GM12801 (cell line): Measurements from ENCODE around the gene ZGPAT.

Experiments
- TF ChIP-seq, protein P1 (sequence below): IDR thresholded peaks from one replicate; pipeline ENCODE4 v1.5.1; 2011; ENCODE audit warnings: control low read depth; ENCODE audit not compliant: insufficient read length; ENCODE audit errors: extremely low read depth

Gene ZGPAT

DNA sequence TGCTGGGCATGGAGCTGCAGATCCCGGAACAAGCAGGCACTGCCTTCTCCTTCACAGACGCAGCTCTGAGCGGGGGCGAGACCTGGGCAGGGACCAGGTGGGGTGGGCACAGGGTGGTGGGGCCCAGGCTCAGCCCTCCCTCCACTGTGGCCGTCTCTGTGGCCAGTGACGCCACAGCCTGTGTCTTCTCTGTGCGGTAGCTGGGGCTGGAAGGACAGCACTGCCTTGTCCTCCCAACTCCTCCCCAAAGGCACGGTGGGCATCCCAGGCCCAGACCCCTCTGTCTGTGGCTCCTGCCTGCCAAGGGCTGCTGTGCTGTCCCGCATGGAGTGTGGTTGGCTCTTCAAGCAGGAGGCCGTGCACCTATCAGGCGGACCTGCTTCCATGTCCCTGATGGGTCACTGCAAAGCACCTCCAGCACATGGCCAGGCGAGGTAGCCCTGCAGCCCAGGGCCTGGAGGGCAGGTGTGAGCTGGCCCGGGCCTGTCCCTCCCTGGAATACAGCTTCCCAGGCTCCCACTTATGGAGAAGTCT, 26.2 kb upstream of the ZGPAT start:
- TF ChIP-seq, protein P1, sequence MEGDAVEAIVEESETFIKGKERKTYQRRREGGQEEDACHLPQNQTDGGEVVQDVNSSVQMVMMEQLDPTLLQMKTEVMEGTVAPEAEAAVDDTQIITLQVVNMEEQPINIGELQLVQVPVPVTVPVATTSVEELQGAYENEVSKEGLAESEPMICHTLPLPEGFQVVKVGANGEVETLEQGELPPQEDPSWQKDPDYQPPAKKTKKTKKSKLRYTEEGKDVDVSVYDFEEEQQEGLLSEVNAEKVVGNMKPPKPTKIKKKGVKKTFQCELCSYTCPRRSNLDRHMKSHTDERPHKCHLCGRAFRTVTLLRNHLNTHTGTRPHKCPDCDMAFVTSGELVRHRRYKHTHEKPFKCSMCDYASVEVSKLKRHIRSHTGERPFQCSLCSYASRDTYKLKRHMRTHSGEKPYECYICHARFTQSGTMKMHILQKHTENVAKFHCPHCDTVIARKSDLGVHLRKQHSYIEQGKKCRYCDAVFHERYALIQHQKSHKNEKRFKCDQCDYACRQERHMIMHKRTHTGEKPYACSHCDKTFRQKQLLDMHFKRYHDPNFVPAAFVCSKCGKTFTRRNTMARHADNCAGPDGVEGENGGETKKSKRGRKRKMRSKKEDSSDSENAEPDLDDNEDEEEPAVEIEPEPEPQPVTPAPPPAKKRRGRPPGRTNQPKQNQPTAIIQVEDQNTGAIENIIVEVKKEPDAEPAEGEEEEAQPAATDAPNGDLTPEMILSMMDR = no peak

DNA sequence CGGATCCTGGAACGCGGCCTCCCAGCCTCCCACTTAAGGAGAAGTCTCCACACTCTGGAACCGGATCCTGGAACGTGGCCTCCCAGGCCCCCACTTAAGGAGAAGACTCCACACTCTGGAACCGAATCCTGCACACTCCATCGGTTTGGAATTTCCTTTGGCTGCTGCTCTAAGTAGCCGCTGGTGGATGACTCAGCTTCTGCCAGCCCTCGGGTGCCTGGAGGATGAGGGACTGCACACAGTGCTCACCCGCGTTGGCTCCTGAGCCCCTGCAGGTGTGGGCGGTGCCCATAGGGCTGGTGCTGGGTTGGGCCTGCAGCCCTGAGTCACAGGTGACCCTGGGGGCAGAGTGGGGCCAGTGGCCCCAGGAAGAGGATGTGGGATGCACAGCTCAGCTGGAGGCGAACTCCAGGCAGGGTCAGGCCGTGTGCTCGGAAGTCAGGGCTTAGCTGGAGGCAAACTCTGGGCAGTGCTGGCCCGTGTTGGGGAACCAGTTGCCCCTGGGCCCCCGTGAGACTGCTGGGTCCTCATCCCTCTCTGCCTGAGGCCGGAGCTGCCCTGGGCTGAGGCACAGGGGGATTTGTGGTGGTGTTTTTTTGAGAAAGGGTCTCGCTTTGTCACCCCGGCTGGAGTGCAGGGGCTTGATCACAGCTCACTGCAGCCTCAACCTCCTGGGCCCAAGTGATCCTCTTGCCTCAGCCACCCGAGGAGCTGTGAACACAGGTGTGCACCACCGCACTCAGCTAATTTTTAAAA, 25.3 kb upstream of the ZGPAT start:
- TF ChIP-seq, protein P1 = no peak

DNA sequence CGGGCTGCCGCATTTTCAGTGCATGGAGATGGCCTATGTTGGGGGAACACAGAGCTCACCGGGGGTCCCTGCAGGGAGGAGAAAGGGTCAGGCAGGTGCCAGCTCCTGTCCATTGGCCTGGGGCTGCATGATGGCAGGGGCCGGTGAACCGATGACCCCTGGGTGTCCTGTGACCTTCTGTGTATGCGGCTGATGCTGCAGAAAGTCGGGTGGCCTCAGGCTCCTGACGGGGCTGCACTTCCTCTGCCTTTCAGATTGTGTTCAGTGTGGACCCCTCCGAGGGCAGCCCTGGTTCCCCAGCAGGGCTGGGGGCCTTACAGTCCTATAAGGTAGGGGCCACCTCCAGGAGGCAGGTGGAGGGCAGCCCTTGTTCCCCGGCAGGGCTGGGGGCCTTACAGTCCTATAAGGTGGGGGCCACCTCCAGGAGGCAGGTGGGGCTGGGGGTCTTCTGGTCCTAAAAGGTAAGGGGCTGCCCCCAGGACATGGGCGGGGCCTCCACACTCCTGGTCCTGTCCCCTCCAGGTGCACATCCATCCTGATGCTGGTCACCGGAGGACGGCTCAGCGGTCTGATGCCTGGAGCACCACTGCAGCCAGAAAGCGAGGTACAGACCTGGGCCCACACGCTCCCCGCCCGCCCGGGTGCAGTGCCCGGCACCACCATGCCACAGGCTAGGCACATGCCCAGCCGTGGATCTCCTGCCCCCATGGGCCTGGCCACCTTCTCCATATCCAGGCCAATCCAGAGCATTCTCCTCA, 22.4 kb upstream of the ZGPAT start:
- TF ChIP-seq, protein P1 = no peak

DNA sequence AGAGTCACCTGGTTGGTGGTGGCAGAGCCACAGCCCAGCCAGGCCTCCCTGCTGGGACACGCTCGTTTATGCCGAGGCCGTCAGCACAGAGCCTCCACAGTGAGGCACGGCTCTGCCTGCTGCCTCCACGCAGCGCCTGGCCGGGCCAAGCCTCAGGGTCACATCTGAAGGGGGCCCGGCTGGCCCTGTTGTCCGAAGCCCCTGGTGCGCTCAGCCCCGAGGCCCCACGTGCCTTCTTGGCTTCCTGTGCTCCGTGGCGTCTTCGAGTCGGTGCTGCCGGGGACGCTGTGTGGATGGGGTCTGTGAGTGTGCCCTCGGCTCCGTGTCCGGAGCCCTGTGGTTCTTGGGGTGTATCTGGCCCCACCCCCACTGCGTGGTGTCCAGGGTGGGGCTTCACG, 21.7 kb upstream of the ZGPAT start:
- TF ChIP-seq, protein P1 = no peak

DNA sequence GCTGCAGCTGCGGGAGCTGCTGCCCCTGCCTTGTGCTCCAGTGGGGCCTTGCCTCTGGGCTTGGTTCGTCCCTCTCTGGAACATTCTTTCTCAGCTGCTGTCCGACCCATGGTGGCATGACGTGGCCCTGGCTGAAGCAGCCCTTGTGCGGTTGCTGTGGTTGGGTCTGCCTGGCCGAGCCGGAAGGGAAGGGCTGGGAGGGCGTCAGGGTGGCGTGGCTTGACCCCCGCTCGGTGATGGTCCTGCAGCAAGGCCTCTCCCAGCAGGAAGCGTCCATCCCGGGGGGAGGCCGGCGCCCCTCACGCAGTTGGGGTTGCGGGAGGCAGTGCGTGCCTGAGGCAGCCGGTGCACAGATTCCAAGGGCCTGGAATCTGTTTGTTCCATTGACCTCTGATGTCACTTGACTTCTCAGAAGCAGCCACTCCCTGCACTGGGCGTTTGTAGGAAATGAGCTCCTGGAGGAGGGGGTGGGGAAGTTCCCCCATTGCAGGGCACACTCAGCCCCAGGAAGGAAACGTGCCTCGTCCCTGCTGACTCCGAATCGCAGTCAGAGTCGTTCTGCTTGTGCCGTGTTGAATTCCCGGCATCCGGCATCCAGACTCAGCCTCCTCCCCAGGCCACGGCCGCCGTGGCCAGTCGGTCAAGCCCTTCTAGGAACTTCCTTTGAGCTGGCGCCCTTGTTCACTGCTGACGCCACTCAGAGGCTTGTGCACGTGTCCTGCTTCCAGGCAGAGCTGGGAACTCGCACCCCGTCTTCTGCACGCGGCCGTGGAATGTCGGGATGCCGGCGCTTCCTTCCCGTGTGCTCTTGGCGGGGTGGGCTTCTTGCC, 21.1 kb upstream of the ZGPAT start:
- TF ChIP-seq, protein P1 = no peak

DNA sequence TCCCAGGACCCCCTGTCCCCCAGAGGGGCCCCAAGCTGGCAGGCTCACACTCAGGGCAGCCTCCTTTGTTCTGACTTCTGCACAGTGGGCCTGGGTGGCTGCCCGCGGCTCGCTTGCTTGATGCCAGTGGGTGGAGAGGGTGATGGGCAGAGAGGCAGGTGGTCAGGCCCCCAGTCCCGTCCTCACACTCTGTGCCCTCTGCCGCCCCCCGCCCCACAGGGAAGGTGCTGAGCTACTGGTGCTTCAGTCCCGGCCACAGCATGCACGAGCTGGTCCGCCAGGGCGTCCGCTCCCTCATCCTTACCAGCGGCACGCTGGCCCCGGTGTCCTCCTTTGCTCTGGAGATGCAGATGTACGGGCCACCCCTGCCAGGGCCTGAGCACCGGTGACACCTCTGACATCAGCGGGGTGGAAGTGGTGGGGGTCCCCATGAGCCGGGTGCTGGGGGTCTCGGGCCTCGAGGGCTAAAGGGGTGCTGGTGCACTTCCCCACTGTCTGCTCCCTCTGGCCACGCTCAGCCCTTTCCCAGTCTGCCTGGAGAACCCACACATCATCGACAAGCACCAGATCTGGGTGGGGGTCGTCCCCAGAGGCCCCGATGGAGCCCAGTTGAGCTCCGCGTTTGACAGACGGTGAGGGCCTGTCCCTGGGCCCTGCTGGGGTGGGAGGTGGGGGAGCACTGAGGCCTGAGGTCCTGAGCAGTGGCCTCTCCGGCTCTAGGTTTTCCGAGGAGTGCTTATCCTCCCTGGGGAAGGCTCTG, 20.2 kb upstream of the ZGPAT start:
- TF ChIP-seq, protein P1 = no peak
